OCI-LY3 (cell line): ENCODE measurements around the gene KRT81.

Experiments used
- CTCF ChIP-seq: fragments of 200-600, 300-600 bp; sonication (generic); IDR thresholded peaks from 2 replicates; pipeline ENCODE4 v1.5.1; 2014; ENCODE audit warnings: antibody characterized with exemption, low read length, low read depth
- EZH2phosphoT487 ChIP-seq: fragments of 200-600 bp; shearing (Covaris generic); IDR thresholded peaks from 2 replicates; pipeline ENCODE4 v1.6.1; 2018; ENCODE audit warnings: antibody characterized with exemption, mixed run types, low read depth

GRCh38 chr12:52254965-52255751 is 36.2 kb downstream of the KRT81 start:
- TF ChIP-seq EZH2phosphoT487 (no peak), CTCF (no peak)
